HG03442 (cell line): ENCODE measurements around the gene IGFALS.

ENCODE experiments used
- ATAC-seq: cut with Tn5 transposase; IDR thresholded peaks from one replicate; pipeline ENCODE4 v1.9.1; 2021; ENCODE audit warnings: mild to moderate bottlenecking, moderate library complexity; ENCODE audit not compliant: unreplicated experiment

Gene IGFALS

GRCh38 chr16:1790611-1791255, 2.8 kb downstream of the IGFALS start:
- ATAC-seq, result no peak

- no peak for ATAC-seq
Observed at GRCh38 chr16:1790261-1790610, 3.3 kb downstream of the IGFALS start.

GRCh38 chr16:1789643-1790045, 3.9 kb downstream of the IGFALS start:
- ATAC-seq, result no peak

GRCh38 chr16:1788708-1789100, 4.8 kb downstream of the IGFALS start:
- ATAC-seq, result no peak

- no peak for ATAC-seq
Observed at GRCh38 chr16:1788095-1788707, 5.3 kb downstream of the IGFALS start.

- no peak for ATAC-seq
Observed at GRCh38 chr16:1787322-1788094, 6.0 kb downstream of the IGFALS start.

- no peak for ATAC-seq
Observed at GRCh38 chr16:1787056-1787321, 6.5 kb downstream of the IGFALS start.

GRCh38 chr16:1786242-1787055, 7.1 kb downstream of the IGFALS start:
- no peak for ATAC-seq

- ATAC-seq, result no peak
Observed at GRCh38 chr16:1785846-1786170, 7.7 kb downstream of the IGFALS start.

GRCh38 chr16:1784977-1785845, 8.3 kb downstream of the IGFALS start:
- ATAC-seq, result no peak

- ATAC-seq, result peak; percentile 82
Observed at GRCh38 chr16:1782408-1783264, 10.9 kb downstream of the IGFALS start, which contains the start of the genes NUBP2 and SPSB3. Gene NUBP2, plus strand, starts transcription at chr16:1782960. Its CDS starts 61 bp downstream, at chr16:1783021. Gene SPSB3, minus strand, starts transcription at chr16:1782571. Its CDS starts 1,088 bp downstream, at chr16:1781483.

GRCh38 chr16:1781758-1782407, 11.6 kb downstream of the IGFALS start:
- peak; percentile 9 for ATAC-seq

GRCh38 chr16:1781254-1781653, 12.3 kb downstream of the IGFALS start:
- no peak for ATAC-seq

GRCh38 chr16:1780677-1781072, 12.8 kb downstream of the IGFALS start:
- no peak for ATAC-seq

- ATAC-seq, result no peak
Observed at GRCh38 chr16:1779741-1780676, 13.5 kb downstream of the IGFALS start.

GRCh38 chr16:1779234-1779701, 14.2 kb downstream of the IGFALS start:
- no peak for ATAC-seq

- no peak for ATAC-seq
Observed at GRCh38 chr16:1778200-1779179, 15.0 kb downstream of the IGFALS start.
